ENCODE results near the gene GPR35.

- TF ChIP-seq CREB5 (CRISPR knock-in tag; IDR thresholded peaks at IDR 0.05; ENCODE audit: low read depth) (no peak), TOX (CRISPR knock-in tag; IDR thresholded peaks at IDR 0.05; ENCODE audit: borderline replicate concordance) (no peak), ZFP30 (CRISPR knock-in tag; IDR thresholded peaks at IDR 0.05) (no peak), BACH2 (CRISPR knock-in tag; IDR thresholded peaks at IDR 0.05; ENCODE audit: borderline replicate concordance) (no peak), TCF4 (CRISPR knock-in tag; IDR thresholded peaks at IDR 0.05; ENCODE audit: borderline replicate concordance) (no peak), ESRRG (CRISPR knock-in tag; IDR thresholded peaks at IDR 0.05) (no peak)
- TF ChIP-seq, protein P1, sequence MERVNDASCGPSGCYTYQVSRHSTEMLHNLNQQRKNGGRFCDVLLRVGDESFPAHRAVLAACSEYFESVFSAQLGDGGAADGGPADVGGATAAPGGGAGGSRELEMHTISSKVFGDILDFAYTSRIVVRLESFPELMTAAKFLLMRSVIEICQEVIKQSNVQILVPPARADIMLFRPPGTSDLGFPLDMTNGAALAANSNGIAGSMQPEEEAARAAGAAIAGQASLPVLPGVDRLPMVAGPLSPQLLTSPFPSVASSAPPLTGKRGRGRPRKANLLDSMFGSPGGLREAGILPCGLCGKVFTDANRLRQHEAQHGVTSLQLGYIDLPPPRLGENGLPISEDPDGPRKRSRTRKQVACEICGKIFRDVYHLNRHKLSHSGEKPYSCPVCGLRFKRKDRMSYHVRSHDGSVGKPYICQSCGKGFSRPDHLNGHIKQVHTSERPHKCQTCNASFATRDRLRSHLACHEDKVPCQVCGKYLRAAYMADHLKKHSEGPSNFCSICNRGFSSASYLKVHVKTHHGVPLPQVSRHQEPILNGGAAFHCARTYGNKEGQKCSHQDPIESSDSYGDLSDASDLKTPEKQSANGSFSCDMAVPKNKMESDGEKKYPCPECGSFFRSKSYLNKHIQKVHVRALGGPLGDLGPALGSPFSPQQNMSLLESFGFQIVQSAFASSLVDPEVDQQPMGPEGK (CRISPR knock-in tag; IDR thresholded peaks at IDR 0.05; ENCODE audit: borderline replicate concordance): no peak
Measured at GRCh38 chr2:240618776-240619175, 6.5 kb upstream of the GPR35 start.
